ENCODE data around the gene BTBD10. TPM values are rescaled to one million over a fixed set of nuclear protein-coding genes. Genes with fewer than 3 reads are reported as not detected.

BTBD10 gene
- total and polyA plus RNA-seq, 2 of the 13 experiments (the other 11 are each of a cell fraction or from before 2014, with no cell fraction given), result 9.8 to 26.6 TPM

- H3K4me1 ChIP-seq (ENCODE audit: insufficient read depth, low read length), result no peaks in the 10 kb centered on the region
- no peaks in the 10 kb centered on the region for H3K27me3 ChIP-seq (ENCODE audit: control insufficient read depth in 1 of 2, insufficient read depth in 2 of 2, low read length in 2 of 2)
- in situ Hi-C loops (cut with HindIII; ENCODE audit: extremely low pct_ligation_motif_present, low pct_unique_long_range_greater_than_20kb) (no loop called here), intact Hi-C loops (cut with micrococcal nuclease; ENCODE audit: unreplicated experiment) (no loop called here)
- H4K20me1 ChIP-seq (ENCODE audit: insufficient read depth, low read length), result no peaks in the 10 kb centered on the region
- no peaks in the 10 kb centered on the region for H3K79me2 ChIP-seq (ENCODE audit: insufficient read depth, low read length)
- DNase-seq (ENCODE audit: low spot score) (no peak), FAIRE-seq (no peak), ATAC-seq (no peak)
- no peaks in the 10 kb centered on the region for H3K36me3 ChIP-seq (replicated peaks in 1 of 2; ENCODE audit: control insufficient read depth in 1 of 2, insufficient read depth in 2 of 2, low read length in 2 of 2)
- H3K4me3 ChIP-seq (replicated peaks in 1 of 3; ENCODE audit: insufficient read depth in 1 of 3, low read depth in 2 of 3, low read length in 3 of 3), result no peak overlapping the region
- CTCF ChIA-PET (ENCODE audit: low intra/inter-chr PET ratio, low total read pairs), result no interaction called here
- BruUV-seq (replicated peaks), result no TSS peak
- no peak overlapping the region for H3K9ac ChIP-seq (ENCODE audit: insufficient read depth, low read depth, low read length)
- POLR2A ChIA-PET, result no interaction called here
- no peak overlapping the region for H3K27ac ChIP-seq (ENCODE audit: extremely low read length, insufficient read depth, low read length)
- H2AFZ ChIP-seq (ENCODE audit: low read length), result no peak overlapping the region
- TF ChIP-seq FOXA3 (CRISPR knock-in tag; IDR thresholded peaks at IDR 0.05) (no peak), YY1 (IDR thresholded peaks at IDR 0.05; ENCODE audit: insufficient read depth, insufficient replicate concordance, low read depth, low read length) (no peak), ZNF687 (CRISPR knock-in tag; IDR thresholded peaks at IDR 0.05) (no peak), HNRNPL (IDR thresholded peaks at IDR 0.05; ENCODE audit: low read depth, low read length) (no peak), ZKSCAN5 (CRISPR knock-in tag; IDR thresholded peaks at IDR 0.05) (no peak), ZNF589 (CRISPR knock-in tag; conservative IDR thresholded peaks at IDR 0.05) (no peak), MXI1 (IDR thresholded peaks at IDR 0.05; ENCODE audit: borderline replicate concordance, low read depth, low read length) (no peak), BHLHE40 (IDR thresholded peaks at IDR 0.05; ENCODE audit: low read length) (no peak)
- no peak overlapping the region for H3K4me2 ChIP-seq (ENCODE audit: low read depth, low read length)
- H3K9me3 ChIP-seq (ENCODE audit: low read length), result no peaks in the 10 kb centered on the region
- WGBS (ENCODE audit: low lambda C conversion rate), result 0% methylated on average over 1 of the region's 1 CpG
These were observed 40.4 kb upstream of the BTBD10 start for GRCh38 chr11:13503393-13503792.

Data from HepG2 (cell line).